Naive thymus-derived CD8-positive, alpha-beta T cell (primary cell): ENCODE data around the gene CALM3. TPM values are rescaled to one million over a fixed set of nuclear protein-coding genes. Genes with fewer than 3 reads are reported as not detected.

Experiments used
- ATAC-seq, 2 donors: fragments of 150-1000 bp; cut with Tn5 transposase in 1 of 2; sonication (Bioruptor Pico), chemical (Tn5 transposase) in 1 of 2; 1 replicate in 1 of 2; 2 replicates in 1 of 2; pipeline ENCODE4 v1.10.0; 2021; ENCODE audit warnings: mild to moderate bottlenecking in 2 of 2, moderate library complexity in 2 of 2
- POLR2A ChIA-PET: fragments of 350-600 bp; sonication (Branson Sonifier 250); formaldehyde crosslinking; loops from one replicate; lab custom pipeline; 2021; ENCODE audit warnings: antibody characterized with exemption; lab: Charles Lee
- DNase-seq, 10 donors: peaks; one replicate each; pipeline versions ENCODE4 v3.0.0 to v3.0.0-alpha.2; 2020 to 2022
- H3K27ac Mint-ChIP-seq, 10 donors: one replicate each; pipeline ENCODE4 v1.8.0; 2020 to 2022; ENCODE audit warnings: mild to moderate bottlenecking in 10 of 10, mixed read lengths in 10 of 10, moderate library complexity in 4 of 10, inconsistent platforms in 1 of 10
- H3K27me3 Mint-ChIP-seq, 5 donors: one replicate each; pipeline ENCODE4 v1.8.0; 2021 to 2022; ENCODE audit warnings: mixed read lengths in 5 of 5
- H3K36me3 Mint-ChIP-seq, 3 donors: one replicate each; pipeline ENCODE4 v1.8.0; 2020 to 2022; ENCODE audit warnings: mixed read lengths in 3 of 3, mild to moderate bottlenecking in 2 of 3, inconsistent platforms in 1 of 3
- H3K4me1 Mint-ChIP-seq, 4 donors: one replicate each; pipeline ENCODE4 v1.8.0; 2021 to 2022; ENCODE audit warnings: mixed read lengths in 4 of 4
- H3K4me3 Mint-ChIP-seq, 10 donors: one replicate each; pipeline ENCODE4 v1.8.0; 2020 to 2022; ENCODE audit warnings: mild to moderate bottlenecking in 10 of 10, mixed read lengths in 10 of 10, moderate library complexity in 6 of 10, inconsistent platforms in 1 of 10
- H3K9me3 Mint-ChIP-seq, 9 donors: one replicate each; pipeline ENCODE4 v1.8.0; 2020 to 2022; ENCODE audit warnings: mixed read lengths in 9 of 9, mild to moderate bottlenecking in 3 of 9, inconsistent platforms in 1 of 9, moderate library complexity in 1 of 9
- polyA plus RNA-seq, 3 donors: library from polyadenylated mRNA; unstranded; fragments of 300-500 nt; fragmentation: Illumina TruSeq; gene quantifications; one replicate each; pipeline ENCODE4 v1.2.3, GENCODE V29; 2021
- total RNA-seq, 8 experiments: library from RNA in 2 of 8; stranded (reverse) in 2 of 8; gene quantifications; one replicate each; pipeline ENCODE4 v1.2.3 and lab custom pipeline; 2021 to 2026

Gene CALM3
- total and polyA plus RNA-seq, 5 experiments from 2014 or later: 185 to 221 (median 190) TPM

DNA sequence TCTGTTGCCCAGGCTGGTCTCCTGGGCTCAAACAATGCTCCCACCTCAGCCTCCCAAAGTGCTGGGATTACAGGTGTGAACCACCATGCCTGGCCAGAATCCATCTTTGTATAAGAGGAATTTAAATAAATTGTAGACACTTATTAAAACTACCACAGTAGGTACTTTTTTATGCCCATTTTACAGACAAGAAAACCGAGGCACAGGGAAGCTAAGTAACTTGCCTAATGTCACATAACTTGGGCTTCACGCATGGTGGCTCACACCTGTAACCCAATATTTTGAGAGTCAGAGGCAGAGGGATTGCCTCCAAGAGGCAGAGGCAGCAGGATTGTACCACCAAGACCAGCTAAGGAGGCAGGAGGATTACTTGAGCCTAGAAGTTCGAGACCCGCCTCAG is 22.7 kb upstream of the CALM3 start:
- Mint-ChIP-seq H3K4me1 (peaks cover 19 to 35% (median 26%) of the 10 kb centered on the region in 4 donors), H3K36me3 (no peaks in the 10 kb centered on the region), H3K9me3 (peaks cover 0 to 1% (median 0%) of the 10 kb centered on the region in 9 donors), H3K27me3 (peaks cover 0 to 1% (median 0%) of the 10 kb centered on the region in 5 donors), H3K27ac (no peak overlapping the region), H3K4me3 (no peak overlapping the region)
- DNase-seq: no peak
- POLR2A ChIA-PET: interaction anchor here (0.5 kb wide), 1 partner anchor 124 kb away, joined by 3 read pairs; no protein-coding TSS in a partner anchor
- no peak for ATAC-seq

DNA sequence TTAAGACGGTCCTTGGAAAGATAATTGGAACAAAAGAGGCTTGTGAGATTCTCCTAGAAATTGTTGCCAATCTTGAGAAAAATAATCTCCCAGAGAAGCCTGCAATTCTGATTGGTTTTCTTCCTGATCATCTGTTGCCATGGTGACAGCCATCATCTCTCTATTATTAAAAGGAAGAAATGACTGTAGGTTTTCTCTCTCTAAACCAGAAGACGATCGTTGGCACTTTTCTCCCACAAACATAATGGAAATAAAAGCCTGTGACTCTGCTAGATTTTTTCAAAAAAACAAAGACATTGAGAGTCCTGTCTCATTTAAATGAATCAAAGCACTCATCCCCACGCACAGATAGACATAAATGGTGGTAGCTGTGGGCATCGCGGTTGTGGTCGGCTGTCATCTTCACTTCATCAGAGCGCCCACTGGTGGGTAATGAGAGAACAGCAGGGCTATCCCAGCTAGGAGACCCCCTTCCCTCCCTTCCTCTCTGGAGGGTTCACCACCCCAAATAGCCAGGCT is 21.7 kb upstream of the CALM3 start:
- peaks cover 0 to 3% (median 0%) of the 10 kb centered on the region in 5 donors for H3K27me3 Mint-ChIP-seq
- peak; percentile 42 to 86 for ATAC-seq
- DNase-seq: peak in 6 of 10 donors; percentile 32 to 58 (median 43)
- peak overlapping the region in 3 of 10 donors; percentile 53 to 59 (median 57) for H3K27ac Mint-ChIP-seq
- POLR2A ChIA-PET: interaction anchor here (0.9 kb wide), 1 partner anchor 21 kb away, joined by 4 read pairs; the partner anchor contains the start of gene CALM3
- H3K9me3 Mint-ChIP-seq: peaks cover 0 to 1% (median 0%) of the 10 kb centered on the region in 9 donors
- H3K4me3 Mint-ChIP-seq: no peak overlapping the region
- H3K4me1 Mint-ChIP-seq: peaks cover 17 to 34% (median 26%) of the 10 kb centered on the region in 4 donors
- H3K36me3 Mint-ChIP-seq: no peaks in the 10 kb centered on the region

DNA sequence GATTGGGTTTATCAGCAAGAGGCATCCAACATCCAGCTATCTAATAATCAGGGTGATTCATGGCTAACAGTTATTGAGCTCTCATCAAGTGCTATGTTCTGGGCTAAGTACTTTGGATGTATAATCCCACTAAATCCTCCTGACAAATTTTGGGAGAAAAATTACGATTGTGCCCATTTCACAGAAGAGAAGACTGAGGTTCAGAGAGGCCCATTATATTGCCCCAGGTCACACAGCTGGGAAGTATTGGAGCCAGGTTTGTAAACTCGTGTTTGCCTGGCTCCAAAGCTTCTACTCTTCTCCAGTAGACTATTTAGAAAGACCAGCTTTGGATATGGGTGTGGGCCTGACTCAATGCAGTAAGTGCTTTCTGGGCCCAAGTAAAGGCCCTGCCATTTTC is 20.9 kb upstream of the CALM3 start:
- Mint-ChIP-seq H3K4me3 (no peak overlapping the region), H3K4me1 (peaks cover 14 to 29% (median 20%) of the 10 kb centered on the region in 4 donors), H3K36me3 (no peaks in the 10 kb centered on the region), H3K27me3 (peaks cover 0 to 3% (median 0%) of the 10 kb centered on the region in 5 donors), H3K9me3 (peaks cover 0 to 1% (median 0%) of the 10 kb centered on the region in 9 donors), H3K27ac (no peak overlapping the region)
- DNase-seq (no peak), ATAC-seq (no peak)
- POLR2A ChIA-PET: interaction anchor here (0.9 kb wide), 1 partner anchor 20 kb away, joined by 4 read pairs; the partner anchor contains the start of gene CALM3

DNA sequence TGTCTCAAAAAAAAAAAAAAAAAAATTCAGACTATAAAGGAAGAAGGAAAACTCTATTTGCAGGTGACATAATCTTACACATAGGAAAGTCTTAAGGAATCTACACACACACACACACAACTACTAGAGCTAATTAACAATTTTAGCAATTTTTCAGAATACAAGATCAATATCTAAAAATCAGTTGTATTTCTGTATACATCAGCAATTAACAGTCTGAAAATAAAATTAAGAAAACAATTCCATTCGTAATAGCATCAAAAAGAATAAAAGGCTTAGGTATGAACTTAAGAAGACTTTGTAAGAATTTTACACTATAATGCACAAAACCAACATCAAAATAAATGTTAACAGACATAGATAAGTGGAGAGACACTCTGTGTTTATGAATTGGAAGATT is 15.6 kb upstream of the CALM3 start:
- Mint-ChIP-seq H3K9me3 (peaks cover 0 to under 1% (median 0%) of the 10 kb centered on the region in 9 donors), H3K4me3 (no peak overlapping the region), H3K27ac (peak overlapping the region in 1 of 10 donors; percentile 19), H3K4me1 (peaks cover 3 to 7% (median 5%) of the 10 kb centered on the region in 4 donors), H3K36me3 (no peaks in the 10 kb centered on the region), H3K27me3 (peaks cover 0 to 2% (median 0%) of the 10 kb centered on the region in 5 donors)
- DNase-seq (no peak), ATAC-seq (no peak)
- POLR2A ChIA-PET: no interaction called here

DNA sequence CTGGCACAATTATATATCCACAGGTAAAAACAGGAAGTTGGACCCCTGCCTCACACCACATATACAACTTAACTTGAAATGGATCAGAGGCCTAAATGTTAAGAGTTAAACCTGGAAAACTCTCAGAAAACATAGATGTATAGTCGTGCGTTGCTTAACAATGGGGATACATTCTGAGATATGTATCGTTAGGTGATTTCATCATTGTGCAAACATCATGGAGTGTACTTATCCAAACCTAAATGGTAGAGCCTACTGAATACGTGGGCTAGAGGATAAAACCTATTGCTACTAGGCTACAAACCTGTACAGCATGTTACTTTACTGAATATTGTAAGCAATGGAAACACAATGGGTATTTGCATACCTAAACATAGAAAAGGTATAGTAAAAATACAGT is 14.8 kb upstream of the CALM3 start:
- Mint-ChIP-seq H3K4me1 (peaks cover 3 to 7% (median 5%) of the 10 kb centered on the region in 4 donors), H3K27ac (no peak overlapping the region), H3K36me3 (no peaks in the 10 kb centered on the region), H3K4me3 (no peak overlapping the region), H3K9me3 (no peaks in the 10 kb centered on the region), H3K27me3 (peaks cover 0 to 2% (median 0%) of the 10 kb centered on the region in 5 donors)
- no peak for ATAC-seq
- POLR2A ChIA-PET: no interaction called here
- no peak for DNase-seq

DNA sequence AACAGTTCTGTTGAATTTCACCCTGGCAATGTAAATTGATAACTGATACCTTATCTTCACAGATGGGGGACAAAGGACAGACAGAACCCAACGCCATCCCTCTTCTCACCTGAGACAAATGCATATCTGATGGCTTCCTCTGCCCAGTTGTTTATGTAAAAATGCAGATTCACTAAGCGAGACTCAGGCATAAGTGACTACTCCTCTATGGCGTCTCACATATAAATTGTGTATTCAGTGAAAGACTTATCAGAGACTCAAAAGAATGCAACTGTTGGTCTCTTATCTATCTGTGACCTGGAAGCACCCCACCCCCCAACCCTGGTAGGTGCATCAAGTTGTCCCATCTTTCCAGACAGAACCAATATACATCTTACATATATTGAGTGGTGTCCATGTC is 13.3 kb upstream of the CALM3 start:
- POLR2A ChIA-PET: no interaction called here
- Mint-ChIP-seq H3K36me3 (no peaks in the 10 kb centered on the region), H3K27me3 (peaks cover 0 to 2% (median 0%) of the 10 kb centered on the region in 5 donors), H3K9me3 (no peaks in the 10 kb centered on the region), H3K4me1 (peaks cover 5 to 8% (median 6%) of the 10 kb centered on the region in 4 donors), H3K4me3 (no peak overlapping the region), H3K27ac (no peak overlapping the region)
- no peak for ATAC-seq
- no peak for DNase-seq

DNA sequence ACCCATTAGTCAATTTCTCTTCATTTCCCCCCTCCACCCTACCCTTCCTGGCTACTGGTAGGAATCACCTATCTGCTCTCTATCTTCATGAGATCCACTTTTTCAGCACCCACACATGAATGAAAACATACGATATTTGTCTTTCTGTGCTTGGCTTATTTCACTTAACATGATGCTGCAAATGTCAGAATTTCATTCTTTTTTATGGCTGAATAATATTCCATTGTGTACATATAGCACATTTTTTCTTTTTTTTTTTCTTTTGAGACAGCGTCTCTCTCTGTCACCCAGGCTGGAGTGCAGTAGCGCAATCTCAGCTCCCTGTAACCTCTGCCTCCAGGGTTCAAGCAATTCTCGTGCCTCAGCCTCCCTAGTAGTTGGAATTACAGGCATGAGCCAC is 9.9 kb upstream of the CALM3 start:
- POLR2A ChIA-PET: interaction anchor here (1.2 kb wide), 1 partner anchor 9 kb away, joined by 3 read pairs; no protein-coding TSS in a partner anchor
- H3K36me3 Mint-ChIP-seq: no peaks in the 10 kb centered on the region
- H3K4me1 Mint-ChIP-seq: peaks cover 0 to 3% (median 1%) of the 10 kb centered on the region in 4 donors
- DNase-seq: no peak
- no peak overlapping the region for H3K4me3 Mint-ChIP-seq
- H3K9me3 Mint-ChIP-seq: no peaks in the 10 kb centered on the region
- no peaks in the 10 kb centered on the region for H3K27me3 Mint-ChIP-seq
- no peak for ATAC-seq
- no peak overlapping the region for H3K27ac Mint-ChIP-seq

DNA sequence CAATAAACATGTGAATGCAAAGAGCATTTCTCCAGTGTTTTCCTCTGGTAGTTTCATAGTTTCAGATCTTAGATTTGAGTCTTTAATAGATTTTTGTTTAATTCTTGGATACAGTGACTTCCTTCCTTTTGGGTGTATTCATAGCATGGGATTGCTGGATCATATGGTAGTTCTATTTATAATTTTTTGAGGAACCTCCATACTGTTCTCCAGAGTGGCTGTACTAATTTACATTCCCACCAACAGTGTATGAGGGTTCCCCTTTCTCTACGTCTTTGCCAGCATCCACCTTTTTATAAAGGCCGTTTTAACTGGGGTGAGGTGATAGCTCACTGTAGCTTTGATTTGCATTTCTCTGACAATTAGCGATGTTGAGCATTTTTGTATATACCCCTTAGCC is 9.3 kb upstream of the CALM3 start:
- ATAC-seq: no peak
- H3K36me3 Mint-ChIP-seq: no peaks in the 10 kb centered on the region
- no peak for DNase-seq
- no peaks in the 10 kb centered on the region for H3K9me3 Mint-ChIP-seq
- H3K27ac Mint-ChIP-seq: no peak overlapping the region
- POLR2A ChIA-PET: interaction anchor here (1.2 kb wide), 1 partner anchor 8 kb away, joined by 3 read pairs; no protein-coding TSS in a partner anchor
- peaks cover 0 to 7% (median 1%) of the 10 kb centered on the region in 4 donors for H3K4me1 Mint-ChIP-seq
- no peak overlapping the region for H3K4me3 Mint-ChIP-seq
- H3K27me3 Mint-ChIP-seq: no peaks in the 10 kb centered on the region

DNA sequence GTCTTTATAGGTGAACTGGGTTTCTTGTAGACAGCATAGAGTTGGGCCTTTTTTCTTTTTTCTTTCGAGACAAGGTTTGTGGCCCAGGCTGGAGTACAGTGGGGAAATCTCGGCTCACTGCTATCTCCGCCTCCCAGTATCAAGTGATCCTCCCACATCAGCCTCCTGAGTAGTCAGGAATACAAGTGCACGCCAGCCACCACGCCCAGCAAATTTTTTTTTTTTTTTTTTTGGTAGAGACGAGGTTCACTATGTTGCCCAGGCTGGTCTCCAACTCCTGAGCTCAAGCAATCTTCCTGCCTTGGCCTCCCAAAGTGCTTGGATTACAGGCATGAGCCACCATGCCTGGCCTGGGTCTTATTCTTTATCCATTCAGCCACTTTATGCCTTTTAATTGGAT is 5.1 kb upstream of the CALM3 start:
- no peaks in the 10 kb centered on the region for H3K36me3 Mint-ChIP-seq
- DNase-seq: no peak
- H3K4me1 Mint-ChIP-seq: peaks cover 7 to 28% (median 14%) of the 10 kb centered on the region in 4 donors
- peaks cover 0 to 2% (median 0%) of the 10 kb centered on the region in 5 donors for H3K27me3 Mint-ChIP-seq
- H3K9me3 Mint-ChIP-seq: peaks cover 0 to 11% (median 9%) of the 10 kb centered on the region in 9 donors
- H3K4me3 Mint-ChIP-seq: no peak overlapping the region
- POLR2A ChIA-PET: interaction anchor here (0.6 kb wide), 1 partner anchor 154 kb away, joined by 4 read pairs; no protein-coding TSS in a partner anchor
- no peak for ATAC-seq
- no peak overlapping the region for H3K27ac Mint-ChIP-seq

DNA sequence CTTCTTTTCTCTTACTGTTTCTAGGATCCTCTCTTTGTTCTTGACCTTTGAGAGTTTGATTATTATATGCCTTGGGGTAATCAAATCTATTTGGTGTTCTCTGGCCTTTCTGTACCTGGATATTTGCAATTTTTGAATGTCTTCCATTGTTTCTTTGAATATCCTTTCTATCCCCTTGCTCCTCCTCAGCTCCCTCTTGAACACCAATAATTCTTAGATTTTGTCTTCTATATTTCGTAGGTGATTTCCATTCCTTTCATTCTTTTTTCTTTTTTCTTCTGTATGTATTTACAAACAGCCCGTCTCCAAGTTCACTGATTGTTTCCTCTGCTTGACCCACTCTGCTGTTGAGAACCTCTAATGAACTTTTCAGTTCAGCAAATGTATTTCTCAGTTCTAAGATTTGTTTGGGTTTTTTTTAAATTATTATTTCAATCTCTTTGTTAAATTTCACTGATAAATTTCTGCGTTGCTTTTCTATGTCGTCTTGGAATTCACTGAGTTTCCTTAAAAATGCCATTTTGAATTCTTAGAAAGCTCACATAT is 2.7 kb upstream of the CALM3 start:
- POLR2A ChIA-PET: interaction anchor here (6.8 kb wide), 1 partner anchor 13 kb away, joined by 145 read pairs; no protein-coding TSS in a partner anchor
- ATAC-seq: no peak
- no peak for DNase-seq
- H3K4me3 Mint-ChIP-seq: no peak overlapping the region
- peaks cover 22 to 41% (median 27%) of the 10 kb centered on the region in 4 donors for H3K4me1 Mint-ChIP-seq
- H3K27ac Mint-ChIP-seq: no peak overlapping the region
- H3K27me3 Mint-ChIP-seq: peaks cover 0 to 2% (median 0%) of the 10 kb centered on the region in 5 donors
- no peaks in the 10 kb centered on the region for H3K36me3 Mint-ChIP-seq
- H3K9me3 Mint-ChIP-seq: peaks cover 0 to 11% (median 9%) of the 10 kb centered on the region in 9 donors

DNA sequence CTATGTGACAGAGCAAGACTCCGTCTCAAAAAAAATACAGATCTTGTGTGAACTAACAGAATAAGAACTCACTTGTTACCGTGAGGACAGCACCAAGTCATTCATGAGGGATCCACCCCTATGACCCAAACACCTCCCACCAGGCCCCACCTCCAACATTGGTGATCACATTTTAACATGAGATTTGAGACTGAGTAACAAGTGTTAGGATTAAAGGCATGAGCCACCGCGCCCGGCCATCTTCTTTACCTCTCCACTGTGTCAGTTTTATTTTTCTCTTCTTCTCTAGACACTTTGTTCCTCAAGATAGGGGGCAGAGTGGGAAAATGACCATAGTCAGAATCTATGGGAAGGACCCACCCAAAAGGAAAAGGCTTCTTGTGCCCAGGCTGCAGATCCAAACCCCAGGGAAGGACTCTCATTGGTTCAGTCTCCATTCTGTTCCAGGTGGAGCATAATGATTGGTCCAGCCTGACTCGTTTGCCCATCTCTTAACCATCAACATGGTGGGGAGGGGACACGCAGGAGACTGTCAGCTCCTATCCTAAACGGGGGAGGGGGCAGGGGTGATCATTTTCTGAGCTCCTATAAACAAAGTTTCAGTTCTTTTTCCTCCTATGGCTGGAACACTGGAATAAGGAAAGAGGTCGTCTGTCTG is 1.3 kb upstream of the CALM3 start:
- H3K4me3 Mint-ChIP-seq: peak overlapping the region; percentile 95 to 100 (median 98)
- no peak for ATAC-seq
- H3K9me3 Mint-ChIP-seq: peaks cover 0 to 11% (median 9%) of the 10 kb centered on the region in 9 donors
- peaks cover 0 to 2% (median 0%) of the 10 kb centered on the region in 5 donors for H3K27me3 Mint-ChIP-seq
- POLR2A ChIA-PET: interaction anchor here (0.8 to 6.8 kb wide), 16 partner anchors 8 to 1656 kb away, joined by 3 to 145 read pairs (median 4); partner anchors contain the start of genes CARD8, DACT3, FBXO46 and FKRP
- no peaks in the 10 kb centered on the region for H3K36me3 Mint-ChIP-seq
- H3K4me1 Mint-ChIP-seq: peaks cover 22 to 54% (median 35%) of the 10 kb centered on the region in 4 donors
- H3K27ac Mint-ChIP-seq: peak overlapping the region; percentile 100
- peak in 1 of 10 donors; percentile 12 for DNase-seq
